Measurements from ENCODE around the gene KRT38. TPM values are rescaled to one million over a fixed set of nuclear protein-coding genes. Genes with fewer than 3 reads are reported as not detected.

KRT38 gene
- under 1 TPM in 1 of 2 donors, not detected in 1; 0.02 TPM for polyA plus RNA-seq

GRCh38 chr17:41440531-41441033 lies at the start of gene KRT38:
Gene KRT38 (minus strand): TSS chr17:41440983. CDS start chr17:41440921, 62 bp downstream.
- peaks cover 0 to 4% of the 10 kb centered on the region in 2 donors for H3K9me3 ChIP-seq (ENCODE audit: control insufficient read depth in 2 of 2, insufficient read depth in 1 of 2, low read depth in 1 of 2, low read length in 1 of 2)
- H3K27ac ChIP-seq (ENCODE audit: low read depth in 2 of 2, low read length in 1 of 2) = no peak within 1 kb of the TSS
- H3K4me1 ChIP-seq (ENCODE audit: control insufficient read depth in 2 of 2, insufficient read depth in 2 of 2, low read length in 1 of 2) = no peaks in the 10 kb centered on the region
- H3K27me3 ChIP-seq (ENCODE audit: control insufficient read depth in 1 of 2, insufficient read depth in 2 of 2, low read length in 2 of 2) = no peaks in the 10 kb centered on the region
- whole genome bisulfite sequencing, 2 donors = 95 to 97% methylated on average over 10 of the region's 10 CpGs
- H3K36me3 ChIP-seq (ENCODE audit: control insufficient read depth in 2 of 2, insufficient read depth in 2 of 2, low read length in 1 of 2) = no peaks in the 10 kb centered on the region
- H3K4me3 ChIP-seq (ENCODE audit: low read depth in 1 of 2, low read length in 2 of 2) = no peak within 1 kb of the TSS

GRCh38 chr17:41489531-41489930 lies 48.7 kb upstream of the KRT38 start, which contains the start of gene KRT36:
Gene KRT36 (minus strand): TSS chr17:41489910. CDS start chr17:41489864, 46 bp downstream.
- H3K4me1 ChIP-seq (ENCODE audit: control insufficient read depth in 2 of 2, insufficient read depth in 2 of 2, low read length in 1 of 2) = peaks cover 0 to 3% of the 10 kb centered on the region in 2 donors
- no peak within 1 kb of the TSS for H3K27ac ChIP-seq (ENCODE audit: low read depth in 2 of 2, low read length in 1 of 2)
- no peak within 1 kb of the TSS for H3K4me3 ChIP-seq (ENCODE audit: low read depth in 1 of 2, low read length in 2 of 2)
- no peaks in the 10 kb centered on the region for H3K27me3 ChIP-seq (ENCODE audit: control insufficient read depth in 1 of 2, insufficient read depth in 2 of 2, low read length in 2 of 2)
- no peaks in the 10 kb centered on the region for H3K36me3 ChIP-seq (ENCODE audit: control insufficient read depth in 2 of 2, insufficient read depth in 2 of 2, low read length in 1 of 2)
- H3K9me3 ChIP-seq (ENCODE audit: control insufficient read depth in 2 of 2, insufficient read depth in 1 of 2, low read depth in 1 of 2, low read length in 1 of 2) = no peaks in the 10 kb centered on the region
- 94% methylated on average over 12 of the region's 12 CpGs for WGBS, 2 donors

GRCh38 chr17:41486809-41487530 lies 46.2 kb upstream of the KRT38 start:
- WGBS, 2 donors = 75 to 76% methylated on average over 29 of the region's 29 CpGs
- Histone ChIP-seq H3K4me3 (ENCODE audit: low read depth in 1 of 2, low read length in 2 of 2) (no peak overlapping the region), H3K4me1 (ENCODE audit: control insufficient read depth in 2 of 2, insufficient read depth in 2 of 2, low read length in 1 of 2) (no peaks in the 10 kb centered on the region), H3K27ac (ENCODE audit: low read depth in 2 of 2, low read length in 1 of 2) (no peak overlapping the region), H3K9me3 (ENCODE audit: control insufficient read depth in 2 of 2, insufficient read depth in 1 of 2, low read depth in 1 of 2, low read length in 1 of 2) (no peaks in the 10 kb centered on the region), H3K36me3 (ENCODE audit: control insufficient read depth in 2 of 2, insufficient read depth in 2 of 2, low read length in 1 of 2) (no peaks in the 10 kb centered on the region), H3K27me3 (ENCODE audit: control insufficient read depth in 1 of 2, insufficient read depth in 2 of 2, low read length in 2 of 2) (no peaks in the 10 kb centered on the region)

- no peak overlapping the region for H3K27ac ChIP-seq (ENCODE audit: low read depth in 2 of 2, low read length in 1 of 2)
- H3K27me3 ChIP-seq (ENCODE audit: control insufficient read depth in 1 of 2, insufficient read depth in 2 of 2, low read length in 2 of 2) = no peaks in the 10 kb centered on the region
- H3K4me3 ChIP-seq (ENCODE audit: low read depth in 1 of 2, low read length in 2 of 2) = no peak overlapping the region
- no peaks in the 10 kb centered on the region for H3K4me1 ChIP-seq (ENCODE audit: control insufficient read depth in 2 of 2, insufficient read depth in 2 of 2, low read length in 1 of 2)
- no peaks in the 10 kb centered on the region for H3K36me3 ChIP-seq (ENCODE audit: control insufficient read depth in 2 of 2, insufficient read depth in 2 of 2, low read length in 1 of 2)
- H3K9me3 ChIP-seq (ENCODE audit: control insufficient read depth in 2 of 2, insufficient read depth in 1 of 2, low read depth in 1 of 2, low read length in 1 of 2) = no peaks in the 10 kb centered on the region
- WGBS, 2 donors = 93 to 95% methylated on average over 13 of the region's 13 CpGs
Observed at GRCh38 chr17:41486316-41486715, 45.5 kb upstream of the KRT38 start.

- Histone ChIP-seq H3K27me3 (ENCODE audit: control insufficient read depth in 1 of 2, insufficient read depth in 2 of 2, low read length in 2 of 2) (no peaks in the 10 kb centered on the region), H3K36me3 (ENCODE audit: control insufficient read depth in 2 of 2, insufficient read depth in 2 of 2, low read length in 1 of 2) (no peaks in the 10 kb centered on the region), H3K4me3 (ENCODE audit: low read depth in 1 of 2, low read length in 2 of 2) (no peak overlapping the region), H3K4me1 (ENCODE audit: control insufficient read depth in 2 of 2, insufficient read depth in 2 of 2, low read length in 1 of 2) (no peaks in the 10 kb centered on the region), H3K27ac (ENCODE audit: low read depth in 2 of 2, low read length in 1 of 2) (no peak overlapping the region), H3K9me3 (ENCODE audit: control insufficient read depth in 2 of 2, insufficient read depth in 1 of 2, low read depth in 1 of 2, low read length in 1 of 2) (no peaks in the 10 kb centered on the region)
- WGBS, 2 donors = 84 to 85% methylated on average over 8 of the region's 8 CpGs
Observed at GRCh38 chr17:41484920-41485904, 44.4 kb upstream of the KRT38 start.

- H3K36me3 ChIP-seq (ENCODE audit: control insufficient read depth in 2 of 2, insufficient read depth in 2 of 2, low read length in 1 of 2) = no peaks in the 10 kb centered on the region
- no peaks in the 10 kb centered on the region for H3K9me3 ChIP-seq (ENCODE audit: control insufficient read depth in 2 of 2, insufficient read depth in 1 of 2, low read depth in 1 of 2, low read length in 1 of 2)
- no peak overlapping the region for H3K27ac ChIP-seq (ENCODE audit: low read depth in 2 of 2, low read length in 1 of 2)
- H3K4me3 ChIP-seq (ENCODE audit: low read depth in 1 of 2, low read length in 2 of 2) = no peak overlapping the region
- H3K27me3 ChIP-seq (ENCODE audit: control insufficient read depth in 1 of 2, insufficient read depth in 2 of 2, low read length in 2 of 2) = no peaks in the 10 kb centered on the region
- H3K4me1 ChIP-seq (ENCODE audit: control insufficient read depth in 2 of 2, insufficient read depth in 2 of 2, low read length in 1 of 2) = no peaks in the 10 kb centered on the region
- 72% methylated on average over 7 of the region's 7 CpGs for WGBS, 2 donors
Observed at GRCh38 chr17:41483991-41484826, 43.4 kb upstream of the KRT38 start.

GRCh38 chr17:41483531-41483930 lies 42.7 kb upstream of the KRT38 start:
- Histone ChIP-seq H3K36me3 (ENCODE audit: control insufficient read depth in 2 of 2, insufficient read depth in 2 of 2, low read length in 1 of 2) (no peaks in the 10 kb centered on the region), H3K4me3 (ENCODE audit: low read depth in 1 of 2, low read length in 2 of 2) (no peak overlapping the region), H3K27ac (ENCODE audit: low read depth in 2 of 2, low read length in 1 of 2) (no peak overlapping the region), H3K4me1 (ENCODE audit: control insufficient read depth in 2 of 2, insufficient read depth in 2 of 2, low read length in 1 of 2) (no peaks in the 10 kb centered on the region), H3K27me3 (ENCODE audit: control insufficient read depth in 1 of 2, insufficient read depth in 2 of 2, low read length in 2 of 2) (no peaks in the 10 kb centered on the region), H3K9me3 (ENCODE audit: control insufficient read depth in 2 of 2, insufficient read depth in 1 of 2, low read depth in 1 of 2, low read length in 1 of 2) (no peaks in the 10 kb centered on the region)
- WGBS, 2 donors = 69 to 86% methylated on average over 9 of the region's 9 CpGs

GRCh38 chr17:41481036-41481435 lies 40.3 kb upstream of the KRT38 start, which contains the start of gene KRT35:
Gene KRT35 (minus strand): TSS chr17:41481151. CDS start chr17:41481097, 54 bp downstream.
- no peaks in the 10 kb centered on the region for H3K9me3 ChIP-seq (ENCODE audit: control insufficient read depth in 2 of 2, insufficient read depth in 1 of 2, low read depth in 1 of 2, low read length in 1 of 2)
- H3K27ac ChIP-seq (ENCODE audit: low read depth in 2 of 2, low read length in 1 of 2) = no peak within 1 kb of the TSS
- no peaks in the 10 kb centered on the region for H3K27me3 ChIP-seq (ENCODE audit: control insufficient read depth in 1 of 2, insufficient read depth in 2 of 2, low read length in 2 of 2)
- no peaks in the 10 kb centered on the region for H3K4me1 ChIP-seq (ENCODE audit: control insufficient read depth in 2 of 2, insufficient read depth in 2 of 2, low read length in 1 of 2)
- 93 to 98% methylated on average over 2 of the region's 2 CpGs for WGBS, 2 donors
- H3K36me3 ChIP-seq (ENCODE audit: control insufficient read depth in 2 of 2, insufficient read depth in 2 of 2, low read length in 1 of 2) = no peaks in the 10 kb centered on the region
- no peak within 1 kb of the TSS for H3K4me3 ChIP-seq (ENCODE audit: low read depth in 1 of 2, low read length in 2 of 2)

GRCh38 chr17:41480581-41480980 lies 39.8 kb upstream of the KRT38 start:
- no peaks in the 10 kb centered on the region for H3K4me1 ChIP-seq (ENCODE audit: control insufficient read depth in 2 of 2, insufficient read depth in 2 of 2, low read length in 1 of 2)
- 95 to 96% methylated on average over 10 of the region's 10 CpGs for WGBS, 2 donors
- H3K27me3 ChIP-seq (ENCODE audit: control insufficient read depth in 1 of 2, insufficient read depth in 2 of 2, low read length in 2 of 2) = no peaks in the 10 kb centered on the region
- H3K36me3 ChIP-seq (ENCODE audit: control insufficient read depth in 2 of 2, insufficient read depth in 2 of 2, low read length in 1 of 2) = no peaks in the 10 kb centered on the region
- no peaks in the 10 kb centered on the region for H3K9me3 ChIP-seq (ENCODE audit: control insufficient read depth in 2 of 2, insufficient read depth in 1 of 2, low read depth in 1 of 2, low read length in 1 of 2)
- H3K27ac ChIP-seq (ENCODE audit: low read depth in 2 of 2, low read length in 1 of 2) = no peak overlapping the region
- no peak overlapping the region for H3K4me3 ChIP-seq (ENCODE audit: low read depth in 1 of 2, low read length in 2 of 2)
